OCI-LY7 (cell line): ENCODE results near the gene PIGC.

Experiments
- EZH2phosphoT487 ChIP-seq: fragments of 200-600 bp; sonication (generic); IDR thresholded peaks from 2 replicates; pipeline ENCODE4 v1.6.1; 2018; ENCODE audit warnings: low read depth, borderline replicate concordance, mild to moderate bottlenecking, mixed run types, antibody characterized with exemption, low read length, moderate library complexity, mixed read lengths
- TF ChIP-seq, protein P1 (sequence below): fragments of 200-600 bp; sonication (generic); conservative IDR thresholded peaks from 2 replicates; pipeline ENCODE4 v1.5.1; 2014; ENCODE audit warnings: mild to moderate bottlenecking, antibody characterized with exemption, low read length, moderate library complexity, mixed read lengths

DNA sequence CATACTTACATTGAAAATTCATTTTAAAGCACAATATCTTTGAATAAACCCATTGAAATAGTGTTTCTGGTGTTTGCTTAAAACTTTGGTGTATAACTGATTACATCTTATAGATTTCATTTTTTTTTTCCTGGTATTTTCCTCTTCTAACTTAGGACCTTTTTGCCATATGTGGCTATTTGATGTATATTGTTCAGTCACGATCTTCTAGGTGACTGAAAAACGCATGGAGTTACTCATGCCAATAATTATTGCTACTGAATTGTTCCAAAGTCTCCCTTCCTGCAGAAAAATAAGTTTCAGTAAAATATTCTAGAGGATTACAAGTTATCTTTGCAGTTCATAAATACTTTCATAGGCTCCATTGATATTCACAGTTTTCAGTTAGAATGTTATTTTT lies 46.2 kb downstream of the PIGC start:
- TF ChIP-seq, protein P1, sequence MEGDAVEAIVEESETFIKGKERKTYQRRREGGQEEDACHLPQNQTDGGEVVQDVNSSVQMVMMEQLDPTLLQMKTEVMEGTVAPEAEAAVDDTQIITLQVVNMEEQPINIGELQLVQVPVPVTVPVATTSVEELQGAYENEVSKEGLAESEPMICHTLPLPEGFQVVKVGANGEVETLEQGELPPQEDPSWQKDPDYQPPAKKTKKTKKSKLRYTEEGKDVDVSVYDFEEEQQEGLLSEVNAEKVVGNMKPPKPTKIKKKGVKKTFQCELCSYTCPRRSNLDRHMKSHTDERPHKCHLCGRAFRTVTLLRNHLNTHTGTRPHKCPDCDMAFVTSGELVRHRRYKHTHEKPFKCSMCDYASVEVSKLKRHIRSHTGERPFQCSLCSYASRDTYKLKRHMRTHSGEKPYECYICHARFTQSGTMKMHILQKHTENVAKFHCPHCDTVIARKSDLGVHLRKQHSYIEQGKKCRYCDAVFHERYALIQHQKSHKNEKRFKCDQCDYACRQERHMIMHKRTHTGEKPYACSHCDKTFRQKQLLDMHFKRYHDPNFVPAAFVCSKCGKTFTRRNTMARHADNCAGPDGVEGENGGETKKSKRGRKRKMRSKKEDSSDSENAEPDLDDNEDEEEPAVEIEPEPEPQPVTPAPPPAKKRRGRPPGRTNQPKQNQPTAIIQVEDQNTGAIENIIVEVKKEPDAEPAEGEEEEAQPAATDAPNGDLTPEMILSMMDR: no peak
- no peak for TF ChIP-seq EZH2phosphoT487
